Right renal pelvis (tissue), 4 donors: Measurements from ENCODE around the gene RSAD1. TPM values are rescaled to one million over a fixed set of nuclear protein-coding genes. Genes with fewer than 3 reads are reported as not detected.

Experiments used
- DNase-seq, 4 donors: peaks; one replicate each; pipeline ENCODE4 v3.0.0-alpha.2; 2013; ENCODE audit warnings: low read depth in 4 of 4, low spot score in 3 of 4, missing footprints in 1 of 4
- polyA plus RNA-seq, 4 donors: library from polyadenylated mRNA; unstranded; fragments of 120-200 nt; gene quantifications; one replicate each; pipeline ENCODE4 v1.2.1, GENCODE V29; 2013; ENCODE audit not compliant: insufficient read length in 4 of 4

Gene RSAD1
- polyA plus RNA-seq, 4 donors: 49.7 to 56.5 (median 53.1) TPM

GRCh38 chr17:50517011-50517410 lies 38.4 kb downstream of the RSAD1 start:
- no peak for DNase-seq

- no peak for DNase-seq
Measured at GRCh38 chr17:50517504-50518383, 39.1 kb downstream of the RSAD1 start.

GRCh38 chr17:50518384-50519023 lies 39.8 kb downstream of the RSAD1 start:
- DNase-seq: no peak

DNA sequence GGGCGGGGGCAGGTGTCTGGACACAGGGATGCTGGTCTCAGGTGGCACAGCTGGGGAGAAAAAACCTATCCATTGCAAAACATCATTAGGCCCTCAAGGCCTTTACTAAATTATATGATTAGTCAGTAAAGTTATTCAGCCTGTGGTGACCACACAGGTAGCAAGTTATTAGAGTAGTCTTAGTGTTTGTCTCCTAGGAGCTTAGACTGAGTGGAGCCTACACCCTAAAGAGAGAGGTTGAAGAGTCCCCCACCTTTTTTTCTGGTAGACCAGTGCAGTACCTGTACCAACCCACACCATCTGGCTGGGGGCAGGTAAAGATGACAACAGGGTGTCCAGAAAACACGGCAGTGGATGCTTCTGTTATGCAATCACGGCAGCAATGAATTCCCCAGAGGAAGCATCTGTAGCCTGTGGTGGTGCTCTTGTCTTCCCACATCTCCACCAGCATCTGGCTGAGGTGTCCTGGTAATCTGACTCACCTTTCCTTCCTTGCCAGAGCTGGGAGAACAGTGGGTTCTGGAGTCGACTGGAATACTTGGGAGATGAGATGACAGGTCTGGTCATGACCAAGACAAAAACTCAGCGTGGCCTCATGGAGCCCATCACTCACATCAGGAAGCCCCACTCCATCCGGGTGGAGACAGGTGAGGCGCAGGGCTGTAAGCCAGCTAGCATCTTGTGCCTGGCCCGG lies 40.6 kb downstream of the RSAD1 start:
- DNase-seq: no peak

DNA sequence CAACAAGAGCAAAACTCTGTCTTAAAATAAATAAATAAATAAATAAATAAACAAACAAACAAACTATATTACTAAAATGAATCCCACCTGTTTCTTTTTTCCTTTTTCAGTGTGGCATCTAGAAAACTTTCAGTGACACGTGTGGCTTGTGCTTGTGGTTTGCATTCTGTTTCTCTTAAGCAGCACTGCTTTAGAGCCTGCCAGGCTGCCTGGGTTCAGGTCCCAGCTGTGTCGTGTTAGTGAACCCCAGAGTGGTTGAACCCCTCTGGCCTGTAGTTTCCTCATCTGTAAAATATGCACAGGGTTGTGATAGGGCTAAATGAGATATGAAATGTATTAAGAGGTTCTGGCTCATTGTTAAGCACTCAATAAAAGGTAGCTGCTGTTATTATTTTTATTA lies 41.8 kb downstream of the RSAD1 start:
- DNase-seq: no peak

DNA sequence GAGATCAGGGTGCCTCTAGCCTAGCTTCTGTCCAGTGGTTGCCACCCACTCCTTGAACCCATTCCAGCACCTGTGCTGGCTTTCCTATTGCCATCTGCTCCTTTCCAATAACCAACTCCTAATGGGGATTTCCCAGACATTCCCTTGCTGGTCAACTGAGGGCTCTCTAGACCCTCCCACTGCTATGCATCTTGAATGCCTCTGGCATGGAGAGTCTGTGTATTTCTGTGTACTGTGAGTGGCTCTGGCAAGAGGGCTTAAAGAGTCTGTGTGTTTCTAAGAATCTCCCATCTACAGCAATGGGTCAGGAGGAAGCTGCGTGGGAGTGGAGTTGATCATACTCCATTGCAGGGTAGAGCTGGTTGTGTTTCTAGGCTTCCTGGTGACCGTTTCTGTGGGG lies 42.9 kb downstream of the RSAD1 start:
- no peak for DNase-seq

DNA sequence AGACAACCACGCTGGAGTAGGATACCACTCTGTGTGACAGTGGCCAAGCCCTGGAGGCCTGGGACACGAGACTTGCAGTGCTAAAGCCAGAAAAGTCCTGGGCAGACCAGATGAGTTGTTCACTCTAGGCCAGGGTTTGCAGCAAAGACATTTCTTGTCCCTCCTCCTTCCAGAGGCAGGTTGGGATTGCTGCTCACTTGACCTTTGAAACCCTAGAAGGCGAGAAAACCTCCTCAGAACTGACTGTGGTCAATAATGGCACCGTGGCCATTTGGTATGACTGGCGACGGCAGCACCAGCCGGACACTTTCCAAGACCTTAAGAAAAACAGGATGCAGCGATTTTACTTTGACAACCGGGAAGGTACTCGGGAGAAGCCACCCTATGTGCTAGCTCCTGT lies 44.1 kb downstream of the RSAD1 start:
- DNase-seq: no peak

- no peak for DNase-seq
Measured at GRCh38 chr17:50523208-50523607, 44.5 kb downstream of the RSAD1 start.

DNA sequence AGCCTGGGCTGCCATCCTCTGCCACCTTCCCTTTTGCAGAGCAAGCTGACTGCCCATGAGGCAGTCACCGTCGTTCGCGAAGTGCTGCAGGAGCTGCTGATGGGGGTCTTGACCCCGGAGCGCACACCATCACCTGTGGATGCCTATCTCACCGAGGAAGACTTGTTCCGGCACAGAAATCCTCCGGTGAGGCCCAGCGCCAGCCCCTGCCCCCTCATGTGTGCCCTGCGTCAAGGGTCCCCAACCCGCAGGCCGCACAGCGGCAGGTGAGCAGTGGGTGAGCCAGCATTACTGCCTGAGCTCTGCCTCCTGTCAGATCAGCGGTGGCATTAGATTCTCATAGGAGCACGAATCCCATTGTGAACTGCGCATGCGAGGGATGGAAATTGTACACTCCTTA lies 46.2 kb downstream of the RSAD1 start:
- no peak for DNase-seq

DNA sequence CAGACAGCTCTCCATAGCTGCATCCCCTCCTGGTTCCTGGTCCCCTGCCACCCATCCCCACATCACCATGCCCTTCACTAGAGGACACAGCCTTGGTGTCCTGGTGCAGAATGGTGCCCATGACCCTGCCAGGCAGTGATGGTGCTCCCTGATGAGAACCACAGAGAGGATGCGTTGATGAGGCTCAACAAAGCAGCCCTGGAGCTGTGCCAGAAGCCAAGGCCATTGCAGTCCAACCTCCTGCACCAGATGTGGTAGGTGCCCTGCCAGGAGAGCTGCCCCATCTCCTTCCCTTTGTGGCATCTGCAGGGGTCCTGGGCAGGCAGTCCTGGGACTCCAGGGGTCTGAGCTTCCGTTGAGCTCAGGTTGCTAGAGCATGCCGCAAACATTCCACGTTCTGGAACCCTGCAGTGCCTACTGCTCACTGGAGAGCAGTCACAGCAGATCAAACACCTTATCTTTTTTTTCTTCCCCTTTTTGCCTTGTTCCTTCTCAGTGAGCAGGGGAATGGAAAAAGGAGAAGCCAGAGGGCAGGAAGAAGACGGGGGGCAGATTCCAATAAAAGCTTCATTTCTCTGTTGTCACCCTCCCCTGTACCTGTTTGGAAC lies 48.6 kb downstream of the RSAD1 start:
- no peak for DNase-seq

GRCh38 chr17:50527949-50528474 lies 49.4 kb downstream of the RSAD1 start:
- DNase-seq: no peak

- DNase-seq: no peak
Measured at GRCh38 chr17:50529849-50530248, 51.2 kb downstream of the RSAD1 start.

DNA sequence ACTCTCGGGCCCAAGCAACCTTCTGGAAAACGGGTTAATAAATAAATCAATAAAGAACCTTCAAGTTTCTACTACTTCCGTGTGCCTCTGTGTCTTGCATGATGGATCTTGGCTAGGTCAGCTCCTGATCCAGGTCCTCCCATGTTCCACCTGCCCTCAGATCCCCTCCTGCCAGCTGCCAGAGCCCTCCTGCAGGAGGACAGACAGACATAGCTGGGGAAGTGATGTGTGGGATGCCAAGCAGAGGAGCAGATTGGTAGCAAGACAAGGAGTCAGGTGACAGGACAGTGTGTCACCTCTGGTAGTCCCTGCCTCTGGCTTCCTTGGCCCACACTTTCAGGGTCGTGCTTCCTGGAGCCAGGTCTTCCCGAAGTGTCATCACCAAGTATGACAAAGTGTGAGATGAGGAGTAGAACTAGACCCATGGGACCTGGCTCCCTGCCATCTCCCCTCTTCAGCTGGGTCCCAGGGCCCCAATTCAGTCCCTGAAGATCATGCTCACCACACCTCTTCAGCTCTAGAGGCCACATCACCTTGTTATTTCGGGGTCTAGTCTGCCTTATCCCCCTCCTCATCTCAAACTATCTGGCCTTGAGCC lies 52.9 kb downstream of the RSAD1 start:
- no peak for DNase-seq

DNA sequence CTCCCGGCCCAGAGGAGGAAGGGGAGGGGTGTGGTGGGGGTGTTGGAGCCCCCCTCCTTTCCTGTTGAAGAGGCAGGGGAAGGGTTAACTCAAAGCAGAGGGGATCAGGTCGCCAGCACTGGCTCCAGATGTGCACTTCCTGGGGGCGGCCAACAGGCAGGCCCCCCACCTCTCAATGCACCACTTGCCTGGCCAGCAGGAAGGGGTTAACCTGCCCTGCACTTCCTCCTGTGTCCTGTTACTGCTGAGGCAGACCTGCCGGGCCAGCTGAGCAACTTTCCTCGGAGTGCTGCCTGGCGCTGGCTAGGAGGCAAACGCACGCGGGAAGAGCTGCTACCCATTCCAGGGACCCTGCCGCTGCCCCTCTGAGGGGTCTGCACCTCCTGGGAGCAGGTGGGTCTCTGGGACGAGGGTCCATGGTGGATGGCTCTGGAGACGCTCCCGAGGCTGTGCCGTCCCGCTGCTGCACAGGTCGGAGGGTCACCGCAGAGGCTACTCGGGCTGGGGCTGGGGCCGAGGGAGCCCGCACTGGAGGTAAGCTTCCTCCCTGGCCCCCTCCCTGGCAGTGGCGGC lies 53.9 kb downstream of the RSAD1 start, which contains the start of gene EPN3:
TSS of gene EPN3 (plus strand) at position 284 of the 573 bp plus-strand sequence. CDS start 3,822 bp downstream, outside the sequence.
- no peak for DNase-seq

DNA sequence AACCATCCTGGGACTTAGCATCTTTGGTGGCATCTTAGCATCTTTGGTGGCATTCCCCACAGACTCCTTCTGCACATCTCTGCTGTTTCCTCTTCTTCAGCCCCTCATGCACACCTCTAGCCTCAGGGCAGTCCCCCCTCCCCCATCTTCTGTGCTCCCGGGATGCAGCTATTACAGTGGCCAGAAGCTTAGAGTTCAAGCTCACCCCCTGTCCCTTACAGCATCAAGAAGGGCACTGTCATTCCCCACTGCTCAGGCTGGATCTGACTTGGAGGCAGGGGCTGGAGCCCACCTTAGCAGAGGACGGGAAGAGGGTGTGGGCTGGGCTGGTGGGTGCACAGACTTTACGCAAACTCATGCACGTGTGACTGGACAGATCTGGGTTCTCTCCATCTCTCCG lies 54.5 kb downstream of the RSAD1 start:
- DNase-seq: no peak

- no peak for DNase-seq
Measured at GRCh38 chr17:50533720-50534148, 55.1 kb downstream of the RSAD1 start.

DNA sequence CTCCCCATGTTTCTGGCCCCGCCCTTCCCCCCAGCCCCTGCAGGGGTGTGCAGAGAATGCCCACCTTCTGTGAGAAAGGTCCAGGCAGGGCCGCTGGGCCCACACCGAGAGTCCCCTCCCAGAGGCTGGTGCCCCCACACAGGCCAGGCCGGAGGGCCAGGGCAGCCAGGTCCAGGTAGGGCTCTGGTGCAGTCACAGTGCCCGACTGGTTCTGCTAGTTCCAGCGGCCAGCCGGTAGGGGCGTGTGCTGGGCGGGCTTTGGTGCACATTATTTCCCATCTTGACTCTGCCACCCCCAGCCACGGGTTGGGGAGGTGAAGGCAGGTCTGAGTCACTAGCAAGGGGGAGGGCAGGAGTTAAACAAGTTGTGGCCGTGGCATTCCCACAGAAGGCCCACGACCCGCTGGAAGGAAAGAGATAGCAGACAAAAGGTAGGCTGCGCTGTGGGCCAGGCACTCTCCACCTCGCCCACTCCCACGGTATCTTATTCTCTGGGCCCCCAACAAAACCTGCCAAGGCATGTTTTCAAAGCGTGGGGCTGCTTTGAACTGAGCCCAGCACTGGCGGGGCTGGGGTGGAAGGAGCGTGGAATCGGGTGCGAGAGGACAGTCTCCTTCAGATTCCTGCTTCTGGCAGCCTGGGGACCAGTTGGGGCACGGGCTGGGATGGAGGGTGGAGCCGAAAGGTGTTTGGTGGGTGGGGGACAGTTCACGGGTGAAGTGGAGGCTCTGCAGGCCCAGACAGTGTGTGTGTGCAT lies 55.7 kb downstream of the RSAD1 start:
- no peak for DNase-seq

DNA sequence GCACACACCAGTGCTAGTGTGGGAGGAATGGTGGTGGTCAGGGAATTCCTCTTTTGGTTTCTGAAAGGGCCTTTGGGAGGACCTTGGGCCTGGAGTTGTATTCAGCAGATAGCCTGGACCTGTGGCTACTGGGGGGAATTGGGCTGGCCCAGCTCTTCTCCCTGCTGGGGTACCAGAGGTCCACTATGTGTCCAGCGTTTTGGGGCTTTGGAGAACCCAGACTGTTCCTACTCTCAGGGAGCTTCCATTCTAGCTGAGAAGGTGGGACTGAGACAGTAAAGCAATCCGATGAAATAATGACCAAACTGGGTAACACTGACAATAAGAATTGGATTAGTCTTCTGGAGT lies 56.3 kb downstream of the RSAD1 start:
- DNase-seq: no peak

GRCh38 chr17:50535407-50535806 lies 56.7 kb downstream of the RSAD1 start:
- DNase-seq: no peak
